ENCODE results near the gene ARMH1.

- TF ChIP-seq CTCF (IDR thresholded peaks at IDR 0.05) (no peak), POLR2A (IDR thresholded peaks at IDR 0.05) (no peak)
Measured at GRCh38 chr1:44681905-44682882, 7.7 kb downstream of the ARMH1 start.

Measured in testis (tissue), 2 donors.